Measurements from ENCODE around the gene ARHGAP42.

ARHGAP42 gene

GRCh38 chr11:100761841-100762240 lies 74.8 kb downstream of the ARHGAP42 start:
- DNase-seq, result no peak

DNA sequence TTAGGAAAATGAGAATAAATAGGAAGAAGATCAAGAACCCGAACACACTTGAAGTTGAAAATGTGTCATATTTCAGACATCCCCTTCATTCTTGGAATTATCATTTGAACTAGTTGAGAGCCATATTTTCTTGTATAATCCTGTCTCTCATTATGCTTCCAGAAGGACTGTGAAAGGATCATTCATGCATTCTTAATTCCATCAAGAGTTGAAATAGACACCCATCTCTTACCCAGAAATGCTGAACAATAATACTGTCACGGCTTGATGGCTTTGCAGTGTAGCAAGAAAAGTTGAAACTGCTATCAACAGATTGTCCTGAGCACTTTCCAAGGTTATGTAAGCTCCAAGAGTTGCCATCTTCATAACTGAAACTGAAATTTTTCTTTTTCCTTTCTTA lies 79.7 kb downstream of the ARHGAP42 start:
- DNase-seq, result no peak

DNA sequence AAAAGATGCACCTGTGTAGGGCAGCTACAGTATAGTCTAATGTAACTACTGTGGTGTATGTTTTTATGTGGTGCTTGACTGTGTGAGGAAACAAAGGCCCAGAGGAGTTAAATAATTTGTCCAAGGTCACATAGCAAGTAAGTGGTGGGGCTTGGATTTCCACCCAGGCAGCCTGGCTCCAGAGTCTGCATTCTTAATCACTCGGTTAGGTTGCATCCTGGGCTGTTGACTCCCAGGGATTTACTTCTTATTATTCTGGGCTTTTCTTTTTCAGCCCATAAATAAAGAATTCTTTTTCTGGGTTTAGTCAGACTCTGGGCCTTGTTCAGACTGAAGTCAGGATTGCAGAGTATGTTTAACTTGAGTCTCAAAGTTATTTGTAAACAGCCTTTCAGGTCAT lies 82.1 kb downstream of the ARHGAP42 start:
- DNase-seq, result no peak

- no peak for DNase-seq
Measured at GRCh38 chr11:100769617-100770016, 82.5 kb downstream of the ARHGAP42 start.

GRCh38 chr11:100774132-100774531 lies 87.0 kb downstream of the ARHGAP42 start:
- DNase-seq, result no peak

DNA sequence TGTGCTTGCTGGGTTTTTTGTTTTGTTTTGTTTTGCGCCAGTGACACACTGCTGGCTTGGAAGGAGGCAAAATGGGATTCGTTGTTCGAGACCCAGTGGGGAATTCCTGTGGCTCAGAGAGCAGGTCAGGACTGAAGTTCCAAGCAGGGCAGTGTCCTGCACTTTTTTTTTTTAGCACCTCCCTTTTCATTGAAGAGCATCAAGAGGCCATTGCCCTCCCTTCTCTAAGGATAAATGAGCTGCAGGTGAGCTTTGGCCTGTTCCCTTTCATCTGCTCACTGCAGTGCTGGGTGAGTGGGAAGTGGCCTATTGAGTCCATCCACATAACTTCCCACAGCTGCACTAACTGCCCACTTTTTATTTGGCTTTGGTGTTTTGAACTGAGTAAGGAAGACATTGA lies 87.8 kb downstream of the ARHGAP42 start:
- DNase-seq, result no peak

GRCh38 chr11:100776212-100776896 lies 89.3 kb downstream of the ARHGAP42 start:
- no peak for DNase-seq

- DNase-seq, result no peak
Measured at GRCh38 chr11:100777103-100777502, 90.0 kb downstream of the ARHGAP42 start.

GRCh38 chr11:100777736-100778135 lies 90.6 kb downstream of the ARHGAP42 start:
- DNase-seq, result no peak

DNA sequence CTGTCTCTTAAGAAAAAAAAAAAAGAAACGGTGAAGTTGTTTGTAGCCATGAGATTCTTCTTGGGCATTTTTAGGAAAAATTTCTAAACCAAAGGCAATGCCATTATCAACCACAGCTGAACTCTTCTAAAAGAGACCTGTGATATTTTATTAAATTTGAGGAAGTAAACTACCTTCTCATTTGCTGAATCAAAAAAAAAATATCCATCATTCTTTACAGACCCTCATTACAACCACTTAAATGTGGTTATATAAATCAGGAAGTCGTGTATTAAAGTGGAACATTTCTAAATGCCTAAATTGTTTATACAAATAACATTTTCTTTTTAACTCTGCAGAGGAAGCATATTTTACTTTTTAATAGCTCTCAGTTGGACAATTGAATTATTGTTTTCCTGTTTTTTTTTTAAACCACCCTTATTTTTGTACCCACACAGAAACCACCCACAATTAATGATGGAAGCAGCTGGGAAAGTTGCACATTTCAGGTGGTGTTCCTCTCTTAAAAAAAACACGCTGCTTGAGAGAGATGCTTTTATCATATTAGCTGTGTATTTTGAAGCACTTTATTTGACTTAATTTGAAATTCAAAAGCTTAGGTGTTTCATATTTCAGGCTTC lies 91.2 kb downstream of the ARHGAP42 start:
- no peak for DNase-seq

DNA sequence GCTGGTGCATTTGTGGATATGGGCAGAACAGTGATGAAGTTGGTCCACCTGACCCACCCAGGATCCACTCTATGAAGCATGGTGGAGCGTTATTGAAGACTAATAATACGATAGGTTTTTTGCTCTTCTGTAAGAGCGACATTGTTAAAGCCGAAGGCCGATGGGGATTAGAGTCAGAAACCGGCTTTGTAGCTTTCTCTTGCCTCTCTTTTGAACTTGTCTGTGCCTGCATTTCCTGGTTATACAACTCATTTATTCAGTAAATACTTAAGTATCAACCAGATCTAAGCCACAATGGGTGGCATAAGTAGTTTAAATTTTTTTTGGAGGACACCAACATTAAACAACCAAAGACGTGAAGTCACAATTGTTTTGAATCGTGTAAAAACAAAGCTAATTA lies 93.4 kb downstream of the ARHGAP42 start:
- no peak for DNase-seq

DNA sequence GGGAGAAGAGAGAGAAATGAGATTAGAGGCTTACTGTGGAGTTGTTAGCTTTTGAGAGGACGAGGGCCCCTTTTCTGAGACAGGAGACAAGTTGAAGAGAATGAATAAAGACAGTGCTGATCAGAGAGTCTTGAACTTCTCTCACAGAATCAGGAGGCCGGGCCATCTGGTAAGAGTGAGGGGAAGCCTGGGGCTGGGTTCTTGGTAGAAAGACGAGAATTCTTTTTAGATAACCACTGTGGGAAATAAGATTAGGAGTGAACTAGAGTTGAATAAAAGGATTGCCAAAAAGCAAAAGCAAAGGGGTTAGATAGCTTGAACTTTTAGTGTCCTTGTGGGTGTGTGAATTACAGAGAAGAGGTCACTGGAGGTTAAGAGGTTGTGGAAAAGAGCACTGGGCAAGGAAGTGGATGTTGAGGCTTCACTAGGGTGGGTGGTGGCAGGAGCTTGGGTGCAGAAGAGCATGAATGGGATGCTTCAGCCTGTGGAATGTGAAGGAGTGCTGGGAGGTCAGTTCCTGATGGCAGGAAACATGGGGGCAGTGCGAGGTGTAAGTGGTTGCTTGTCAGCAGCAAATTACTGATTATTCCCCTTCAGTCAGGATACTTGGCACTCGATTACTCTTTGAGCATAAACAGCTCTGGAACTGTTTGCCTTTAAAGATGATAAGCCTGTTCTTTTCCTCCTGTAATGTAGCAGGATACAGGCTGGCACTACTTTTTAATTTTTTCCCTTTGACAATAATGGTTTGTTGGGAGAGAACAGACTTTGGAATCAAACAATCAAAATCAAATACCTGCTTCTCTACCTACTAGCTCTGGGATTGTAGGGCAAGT lies 98.3 kb downstream of the ARHGAP42 start:
- DNase-seq, result no peak

GRCh38 chr11:100788561-100789295 lies 101.6 kb downstream of the ARHGAP42 start:
- no peak for DNase-seq

- no peak for DNase-seq
Measured at GRCh38 chr11:100789500-100789899, 102.4 kb downstream of the ARHGAP42 start.

DNA sequence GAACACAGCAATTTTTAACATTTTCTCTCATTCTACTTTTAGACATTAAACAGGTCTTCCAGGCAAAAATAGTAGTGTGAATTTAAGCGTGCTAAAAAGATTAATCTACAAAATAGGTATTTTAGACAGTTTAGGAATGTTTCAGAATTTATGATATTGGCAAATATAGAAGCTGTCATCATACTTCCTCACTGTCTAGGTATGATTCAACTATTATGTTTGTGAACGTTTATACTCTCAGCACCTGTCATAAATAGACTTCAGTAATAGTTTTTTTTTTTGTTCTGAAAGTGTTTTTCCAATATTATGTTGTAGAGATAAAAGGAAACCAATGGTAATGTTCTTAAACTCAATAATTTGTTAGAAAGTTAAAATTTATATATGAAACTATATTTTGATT lies 103.0 kb downstream of the ARHGAP42 start:
- no peak for DNase-seq

- DNase-seq, result no peak
Measured at GRCh38 chr11:100791103-100791502, 104.0 kb downstream of the ARHGAP42 start.

- no peak for DNase-seq
Measured at GRCh38 chr11:100791860-100792259, 104.8 kb downstream of the ARHGAP42 start.

DNA sequence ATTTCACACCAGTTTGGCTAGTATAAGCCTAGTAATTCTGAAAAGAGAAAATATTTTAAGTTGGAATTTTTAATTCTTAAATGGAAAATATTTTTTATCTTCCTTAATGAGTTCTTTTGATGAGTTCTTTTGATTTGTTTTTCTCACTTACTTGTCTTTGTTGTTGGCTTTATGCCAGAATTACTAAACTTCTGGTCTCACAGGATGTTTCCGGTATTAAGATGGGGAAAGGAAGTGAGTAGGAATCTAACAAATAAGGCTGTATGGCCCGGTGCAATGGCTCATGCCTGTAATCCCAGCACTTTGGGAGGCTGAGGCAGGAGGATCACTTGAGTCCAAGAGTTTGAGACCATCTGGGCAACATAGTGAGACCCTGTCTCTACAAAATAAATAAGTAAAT lies 106.4 kb downstream of the ARHGAP42 start:
- DNase-seq, result no peak

GRCh38 chr11:100794446-100794845 lies 107.4 kb downstream of the ARHGAP42 start:
- no peak for DNase-seq

DNA sequence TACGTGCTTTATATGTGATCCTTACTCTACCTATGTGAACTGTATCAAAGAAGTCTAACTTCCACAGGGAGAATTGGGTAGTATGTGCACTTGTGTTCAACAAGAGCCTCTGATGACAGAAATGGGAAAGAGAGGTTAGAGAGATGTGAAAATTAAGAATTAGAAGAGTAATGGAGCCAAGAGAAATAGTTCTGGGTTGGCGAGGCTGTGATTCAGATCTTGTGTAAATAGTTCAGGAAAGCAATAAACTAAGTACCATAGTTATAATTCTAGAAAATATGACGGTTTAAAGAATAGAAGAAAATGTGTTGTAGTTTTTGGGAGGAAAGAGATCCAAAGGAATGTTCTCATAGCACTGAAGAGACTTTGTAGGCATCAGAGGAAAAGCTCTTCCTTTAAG lies 112.4 kb downstream of the ARHGAP42 start:
- no peak for DNase-seq

DNA sequence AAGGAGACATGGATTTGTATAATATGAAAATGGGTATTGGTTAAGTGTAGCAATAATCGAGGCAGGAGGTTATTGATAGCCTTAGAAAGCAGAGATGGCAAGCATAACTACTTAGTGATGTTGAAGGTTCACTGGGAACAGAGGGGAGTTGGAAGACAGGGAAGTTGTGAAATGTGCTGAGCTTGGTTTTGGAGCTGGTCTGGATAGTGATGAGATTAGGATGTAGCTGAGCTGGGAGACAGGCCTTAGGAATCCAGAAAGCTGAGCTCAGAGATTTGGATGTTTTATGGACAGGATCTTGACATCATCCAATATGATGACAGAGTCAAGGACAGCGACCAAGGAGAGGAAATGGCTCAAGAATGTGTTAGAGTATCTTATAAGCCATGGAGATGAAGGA lies 113.1 kb downstream of the ARHGAP42 start:
- DNase-seq, result no peak

GRCh38 chr11:100801225-100801999 lies 114.3 kb downstream of the ARHGAP42 start:
- DNase-seq, result no peak

Measured in NCI-H1417 treated with DMSO at 0.1 percent for 48 hours (cell line).